ENCODE results near the gene GPR17. TPM values are rescaled to one million over a fixed set of nuclear protein-coding genes. Genes with fewer than 3 reads are reported as not detected.
A peak's percentile ranks its signal among the peaks of the same experiment; 100 is the strongest.

Gene GPR17
- total RNA-seq, 1 donor: not detected

- no peak overlapping the region for H3K4me3 ChIP-seq (ENCODE audit: low read depth, low read length)
- DNase-seq (ENCODE audit: low read depth): peak; percentile 59
- no peak for TF ChIP-seq CTCF (IDR thresholded peaks at IDR 0.05; ENCODE audit: insufficient read depth, low read depth, low read length)
These were observed 23.1 kb downstream of the GPR17 start for GRCh38 chr2:127669056-127669455.

GRCh38 chr2:127670055-127670956 is 24.4 kb downstream of the GPR17 start:
- no peak overlapping the region for H3K4me3 ChIP-seq (ENCODE audit: low read depth, low read length)
- no peak for TF ChIP-seq CTCF (IDR thresholded peaks at IDR 0.05; ENCODE audit: insufficient read depth, low read depth, low read length)
- DNase-seq (ENCODE audit: low read depth): no peak

GRCh38 chr2:127670957-127671290 is 25.0 kb downstream of the GPR17 start:
- DNase-seq (ENCODE audit: low read depth): no peak
- no peak for TF ChIP-seq CTCF (IDR thresholded peaks at IDR 0.05; ENCODE audit: insufficient read depth, low read depth, low read length)
- H3K4me3 ChIP-seq (ENCODE audit: low read depth, low read length): no peak overlapping the region

- no peak overlapping the region for H3K4me3 ChIP-seq (ENCODE audit: low read depth, low read length)
- TF ChIP-seq CTCF (IDR thresholded peaks at IDR 0.05; ENCODE audit: insufficient read depth, low read depth, low read length): no peak
- DNase-seq (ENCODE audit: low read depth): no peak
These were observed 25.8 kb downstream of the GPR17 start for GRCh38 chr2:127671557-127672302.

- no peak overlapping the region for H3K4me3 ChIP-seq (ENCODE audit: low read depth, low read length)
- TF ChIP-seq CTCF (IDR thresholded peaks at IDR 0.05; ENCODE audit: insufficient read depth, low read depth, low read length): no peak
- no peak for DNase-seq (ENCODE audit: low read depth)
These were observed 26.6 kb downstream of the GPR17 start for GRCh38 chr2:127672341-127673224.

GRCh38 chr2:127673291-127674069 is 27.5 kb downstream of the GPR17 start:
- no peak for DNase-seq (ENCODE audit: low read depth)

More at GRCh38 chr2:127673291-127674069, 27.5 kb downstream of the GPR17 start:
- TF ChIP-seq CTCF (IDR thresholded peaks at IDR 0.05; ENCODE audit: insufficient read depth, low read depth, low read length): no peak
- H3K4me3 ChIP-seq (ENCODE audit: low read depth, low read length): peak overlapping the region; percentile 77
